Measurements from ENCODE around the gene TARBP2. TPM values are rescaled to one million over a fixed set of nuclear protein-coding genes. Genes with fewer than 3 reads are reported as not detected.
A peak's percentile ranks its signal among the peaks of the same experiment; 100 is the strongest.

TARBP2 gene
- polyA plus RNA-seq, 1 of the 3 experiments (the other 2 are of a cell fraction): 57.8 TPM

DNA sequence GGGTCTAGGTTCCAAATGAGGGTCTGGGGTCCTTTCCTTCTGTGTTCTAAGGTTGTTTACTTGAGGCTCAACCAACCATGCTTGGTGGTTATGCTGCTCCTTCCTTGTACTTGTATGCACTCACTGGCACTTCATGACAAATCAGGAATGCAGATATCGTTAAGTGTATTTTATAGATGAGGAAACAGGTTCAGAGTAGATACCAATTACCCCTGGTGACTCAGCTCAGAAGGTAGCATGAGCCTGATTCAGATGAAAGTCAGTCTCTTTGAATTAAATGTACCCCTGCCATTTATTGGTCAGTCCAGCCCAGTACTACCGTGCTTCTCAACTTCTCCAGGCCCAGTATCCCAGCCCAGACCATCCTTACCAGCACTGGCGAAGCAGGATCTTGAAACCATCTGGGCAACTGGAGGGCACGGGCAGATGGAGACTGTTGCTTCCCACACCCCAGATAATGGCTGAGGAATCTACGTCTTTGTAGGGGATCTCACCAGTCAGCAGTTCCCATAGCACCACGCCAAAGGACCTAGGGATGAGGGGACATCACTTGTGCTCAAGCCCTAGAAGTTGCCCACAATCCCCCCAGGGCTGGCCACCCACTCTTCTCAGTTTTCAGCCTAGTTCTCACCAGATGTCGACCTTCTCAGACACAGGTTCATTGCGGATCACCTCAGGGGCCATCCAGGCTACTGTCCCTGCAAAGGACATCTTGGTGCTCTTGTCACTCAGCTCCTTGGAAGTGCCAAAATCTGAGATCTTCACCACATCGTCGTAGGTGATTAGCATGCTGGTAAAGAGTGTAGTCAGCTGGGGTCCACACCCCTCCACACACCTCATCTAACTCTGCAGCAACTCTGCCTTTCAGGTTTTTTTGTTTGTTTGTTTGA, 16.2 kb upstream of the TARBP2 start:
- TF ChIP-seq POLR2AphosphoS5 (IDR thresholded peaks at IDR 0.05; ENCODE audit: low read depth, low read length) (peak; percentile 30), TCF12 (IDR thresholded peaks at IDR 0.05) (no peak), EZH2phosphoT487 (IDR thresholded peaks at IDR 0.05; ENCODE audit: borderline replicate concordance, low read depth) (no peak), ZBTB33 (IDR thresholded peaks at IDR 0.05; ENCODE audit: borderline replicate concordance, low read depth) (no peak), JUND (IDR thresholded peaks at IDR 0.05) (no peak), SIN3A (IDR thresholded peaks at IDR 0.05; ENCODE audit: borderline replicate concordance, low read depth, low read length) (no peak)
- peaks cover 38% of the 10 kb centered on the region for H4K20me1 ChIP-seq (ENCODE audit: insufficient read depth)
- H3F3A ChIP-seq (replicated peaks; ENCODE audit: insufficient read depth): peaks cover 59% of the 10 kb centered on the region
- no peaks in the 10 kb centered on the region for H3K9me2 ChIP-seq
- peaks cover 30% of the 10 kb centered on the region; the same call in 1 of the 2 replicates for H3K79me2 ChIP-seq (ENCODE audit: insufficient read depth)
- 90% methylated on average over 6 of the region's 10 CpGs for WGBS (ENCODE audit: low lambda C conversion rate)
- no peak overlapping the region for H2AFZ ChIP-seq (ENCODE audit: low read depth)
- no peak overlapping the region for H3K4me2 ChIP-seq
- no peak overlapping the region for H3K4me3 ChIP-seq (ENCODE audit: low read depth in 2 of 2, low read length in 1 of 2)
- H3K9me3 ChIP-seq: no peaks in the 10 kb centered on the region
- H3K9ac ChIP-seq: no peak overlapping the region
- POLR2A ChIA-PET: interaction anchor here (4.4 kb wide), 1 partner anchor 7 kb away, joined by 28 read pairs; no protein-coding TSS in a partner anchor
- no peaks in the 10 kb centered on the region for H3K27me3 ChIP-seq (ENCODE audit: insufficient read depth)
- peak overlapping the region in 1 of 2 experiments; percentile 5; a peak in 1 of 4 replicates for H3K27ac ChIP-seq (ENCODE audit: low read depth in 2 of 2, low read length in 1 of 2)
- peaks cover 56 to 58% of the 10 kb centered on the region in 2 experiments for H3K36me3 ChIP-seq (replicated peaks in 1 of 2; ENCODE audit: control insufficient read depth in 1 of 2, insufficient read depth in 2 of 2, low read length in 1 of 2)
- CTCF ChIA-PET: no interaction called here
- H3K4me1 ChIP-seq (ENCODE audit: control insufficient read depth in 1 of 2, insufficient read depth in 2 of 2, low read depth in 1 of 2, low read length in 1 of 2): peaks cover 0 to 4% of the 10 kb centered on the region in 2 experiments; a peak in 2 of 4 replicates
- DNase-seq: no peak

- no peaks in the 10 kb centered on the region for H3K27me3 ChIP-seq (ENCODE audit: insufficient read depth)
- H3K36me3 ChIP-seq (replicated peaks in 1 of 2; ENCODE audit: control insufficient read depth in 1 of 2, insufficient read depth in 2 of 2, low read length in 1 of 2): peaks cover 46 to 47% of the 10 kb centered on the region in 2 experiments
- H3K4me1 ChIP-seq (ENCODE audit: control insufficient read depth in 1 of 2, insufficient read depth in 2 of 2, low read depth in 1 of 2, low read length in 1 of 2): peaks cover 0 to 4% of the 10 kb centered on the region in 2 experiments; a peak in 1 of 4 replicates
- ChIA-PET POLR2A (interaction anchor here (1.1 kb wide), 1 partner anchor 8 kb away, joined by 3 read pairs; no protein-coding TSS in a partner anchor), CTCF (interaction anchor here (0.6 to 2.9 kb wide), 3 partner anchors 10 to 161 kb away, joined by 3 to 13 read pairs (median 3); no protein-coding TSS in a partner anchor)
- 99% methylated on average over 10 of the region's 10 CpGs for WGBS (ENCODE audit: low lambda C conversion rate)
- no peak overlapping the region for H2AFZ ChIP-seq (ENCODE audit: low read depth)
- H3K9me3 ChIP-seq: no peaks in the 10 kb centered on the region
- H3K27ac ChIP-seq (ENCODE audit: low read depth in 2 of 2, low read length in 1 of 2): no peak overlapping the region; a peak in 1 of 4 replicates
- no peak overlapping the region for H3K4me2 ChIP-seq
- H3F3A ChIP-seq (replicated peaks; ENCODE audit: insufficient read depth): peaks cover 47% of the 10 kb centered on the region
- no peak overlapping the region for H3K9ac ChIP-seq
- no peaks in the 10 kb centered on the region for H3K9me2 ChIP-seq
- peaks cover 36% of the 10 kb centered on the region; the same call in 1 of the 2 replicates for H3K79me2 ChIP-seq (ENCODE audit: insufficient read depth)
- H4K20me1 ChIP-seq (ENCODE audit: insufficient read depth): peaks cover 28% of the 10 kb centered on the region
- DNase-seq: no peak
- H3K4me3 ChIP-seq (ENCODE audit: low read depth in 2 of 2, low read length in 1 of 2): no peak overlapping the region
- TF ChIP-seq MXI1 (IDR thresholded peaks at IDR 0.05; ENCODE audit: low read depth, low read length) (no peak), ELF1 (IDR thresholded peaks at IDR 0.05) (no peak), GABPA (IDR thresholded peaks at IDR 0.05; ENCODE audit: low read depth) (no peak), EZH2phosphoT487 (IDR thresholded peaks at IDR 0.05; ENCODE audit: borderline replicate concordance, low read depth) (no peak), REST (IDR thresholded peaks at IDR 0.05; ENCODE audit: low read depth, low read length) (no peak), RFX5 (IDR thresholded peaks at IDR 0.05; ENCODE audit: low read length) (no peak), MEF2A (IDR thresholded peaks at IDR 0.05; ENCODE audit: borderline replicate concordance, low read depth) (no peak), POLR2AphosphoS5 (IDR thresholded peaks at IDR 0.05; ENCODE audit: low read depth, low read length) (no peak), EP300 (IDR thresholded peaks at IDR 0.05; ENCODE audit: borderline replicate concordance in 1 of 2, low read depth in 1 of 2, low read length in 1 of 2) (no peak)
- TF ChIP-seq, protein P1, sequence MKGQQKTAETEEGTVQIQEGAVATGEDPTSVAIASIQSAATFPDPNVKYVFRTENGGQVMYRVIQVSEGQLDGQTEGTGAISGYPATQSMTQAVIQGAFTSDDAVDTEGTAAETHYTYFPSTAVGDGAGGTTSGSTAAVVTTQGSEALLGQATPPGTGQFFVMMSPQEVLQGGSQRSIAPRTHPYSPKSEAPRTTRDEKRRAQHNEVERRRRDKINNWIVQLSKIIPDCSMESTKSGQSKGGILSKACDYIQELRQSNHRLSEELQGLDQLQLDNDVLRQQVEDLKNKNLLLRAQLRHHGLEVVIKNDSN (IDR thresholded peaks at IDR 0.05; ENCODE audit: borderline replicate concordance, low read depth): no peak
- TF ChIP-seq, protein P2, sequence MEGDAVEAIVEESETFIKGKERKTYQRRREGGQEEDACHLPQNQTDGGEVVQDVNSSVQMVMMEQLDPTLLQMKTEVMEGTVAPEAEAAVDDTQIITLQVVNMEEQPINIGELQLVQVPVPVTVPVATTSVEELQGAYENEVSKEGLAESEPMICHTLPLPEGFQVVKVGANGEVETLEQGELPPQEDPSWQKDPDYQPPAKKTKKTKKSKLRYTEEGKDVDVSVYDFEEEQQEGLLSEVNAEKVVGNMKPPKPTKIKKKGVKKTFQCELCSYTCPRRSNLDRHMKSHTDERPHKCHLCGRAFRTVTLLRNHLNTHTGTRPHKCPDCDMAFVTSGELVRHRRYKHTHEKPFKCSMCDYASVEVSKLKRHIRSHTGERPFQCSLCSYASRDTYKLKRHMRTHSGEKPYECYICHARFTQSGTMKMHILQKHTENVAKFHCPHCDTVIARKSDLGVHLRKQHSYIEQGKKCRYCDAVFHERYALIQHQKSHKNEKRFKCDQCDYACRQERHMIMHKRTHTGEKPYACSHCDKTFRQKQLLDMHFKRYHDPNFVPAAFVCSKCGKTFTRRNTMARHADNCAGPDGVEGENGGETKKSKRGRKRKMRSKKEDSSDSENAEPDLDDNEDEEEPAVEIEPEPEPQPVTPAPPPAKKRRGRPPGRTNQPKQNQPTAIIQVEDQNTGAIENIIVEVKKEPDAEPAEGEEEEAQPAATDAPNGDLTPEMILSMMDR (IDR thresholded peaks at IDR 0.05): no peak
Measured at GRCh38 chr12:53485955-53486735, 14.9 kb upstream of the TARBP2 start.

Measured in SK-N-SH (cell line).